Esophagus muscularis mucosa (tissue), 3 donors: ENCODE measurements around the gene KIF16B.

Experiments used
- CTCF ChIP-seq, 3 experiments: fragments of 200-600 bp in 2 of 3; fragments of 450-650 bp in 1 of 3; sonication (generic) in 2 of 3; IDR thresholded peaks; one replicate each; pipeline ENCODE4 v1.5.1; 2017 to 2019; ENCODE audit warnings: antibody characterized with exemption in 3 of 3, mild to moderate bottlenecking in 2 of 3, moderate library complexity in 1 of 3
- POLR2A ChIP-seq: fragments of 450-650 bp; IDR thresholded peaks from one replicate; pipeline ENCODE4 v1.6.1; 2017; ENCODE audit warnings: antibody characterized with exemption, moderate library complexity, mild to moderate bottlenecking, low read depth
- POLR2AphosphoS5 ChIP-seq, 2 donors: sonication (generic); formaldehyde crosslinking; IDR thresholded peaks; one replicate each; pipeline ENCODE4 v1.6.1; 2017; ENCODE audit warnings: antibody characterized with exemption in 2 of 2

- TF ChIP-seq CTCF (IDR thresholded peaks at IDR 0.05) (no peak), POLR2A (no peak), POLR2AphosphoS5 (IDR thresholded peaks at IDR 0.05) (no peak)
These were observed 154.0 kb downstream of the KIF16B start for GRCh38 chr20:16419138-16419715.
